Osteocyte (in vitro differentiated cells): ENCODE results near the gene CACNA1H. TPM values are rescaled to one million over a fixed set of nuclear protein-coding genes. Genes with fewer than 3 reads are reported as not detected.

Source experiments
- DNase-seq: peaks from one replicate; pipeline ENCODE4 v3.0.0; 2021; ENCODE audit warnings: mixed read lengths; ENCODE audit not compliant: unreplicated experiment; ENCODE audit errors: extremely low spot score
- H3K27ac Mint-ChIP-seq: one replicate; pipeline ENCODE4 v1.8.0; 2021; ENCODE audit warnings: mild to moderate bottlenecking, mixed read lengths; ENCODE audit not compliant: unreplicated experiment
- H3K27me3 Mint-ChIP-seq: one replicate; pipeline ENCODE4 v1.8.0; 2021; ENCODE audit warnings: mixed read lengths; ENCODE audit not compliant: unreplicated experiment
- H3K36me3 Mint-ChIP-seq: one replicate; pipeline ENCODE4 v1.8.0; 2021; ENCODE audit warnings: mixed read lengths; ENCODE audit not compliant: unreplicated experiment
- H3K4me1 Mint-ChIP-seq: one replicate; pipeline ENCODE4 v1.8.0; 2021; ENCODE audit warnings: mixed read lengths; ENCODE audit not compliant: unreplicated experiment
- H3K4me3 Mint-ChIP-seq: one replicate; pipeline ENCODE4 v1.8.0; 2021; ENCODE audit warnings: mild to moderate bottlenecking, moderate library complexity, mixed read lengths; ENCODE audit not compliant: unreplicated experiment
- H3K9me3 Mint-ChIP-seq: one replicate; pipeline ENCODE4 v1.8.0; 2021; ENCODE audit warnings: mixed read lengths; ENCODE audit not compliant: unreplicated experiment
- total RNA-seq: library from RNA; stranded (reverse); gene quantifications from 2 replicates; pipeline ENCODE4 v1.2.1, GENCODE V29; 2021
- TF ChIP-seq, protein P1 (sequence below): fragments of 200-600 bp; sonication (generic); IDR thresholded peaks from 2 replicates; pipeline ENCODE4 v1.5.0; 2021; ENCODE audit warnings: antibody characterized with exemption, mild to moderate bottlenecking, moderate library complexity

Gene CACNA1H
- total RNA-seq, 1 donor from 2014 or later: 21.2 TPM

GRCh38 chr16:1155353-1156054 is 2.6 kb downstream of the CACNA1H start:
- Mint-ChIP-seq H3K4me1 (peaks cover 19% of the 10 kb centered on the region), H3K36me3 (no peaks in the 10 kb centered on the region), H3K9me3 (no peaks in the 10 kb centered on the region), H3K27me3 (peaks cover 2% of the 10 kb centered on the region), H3K4me3 (no peak overlapping the region), H3K27ac (no peak overlapping the region)
- TF ChIP-seq, protein P1, sequence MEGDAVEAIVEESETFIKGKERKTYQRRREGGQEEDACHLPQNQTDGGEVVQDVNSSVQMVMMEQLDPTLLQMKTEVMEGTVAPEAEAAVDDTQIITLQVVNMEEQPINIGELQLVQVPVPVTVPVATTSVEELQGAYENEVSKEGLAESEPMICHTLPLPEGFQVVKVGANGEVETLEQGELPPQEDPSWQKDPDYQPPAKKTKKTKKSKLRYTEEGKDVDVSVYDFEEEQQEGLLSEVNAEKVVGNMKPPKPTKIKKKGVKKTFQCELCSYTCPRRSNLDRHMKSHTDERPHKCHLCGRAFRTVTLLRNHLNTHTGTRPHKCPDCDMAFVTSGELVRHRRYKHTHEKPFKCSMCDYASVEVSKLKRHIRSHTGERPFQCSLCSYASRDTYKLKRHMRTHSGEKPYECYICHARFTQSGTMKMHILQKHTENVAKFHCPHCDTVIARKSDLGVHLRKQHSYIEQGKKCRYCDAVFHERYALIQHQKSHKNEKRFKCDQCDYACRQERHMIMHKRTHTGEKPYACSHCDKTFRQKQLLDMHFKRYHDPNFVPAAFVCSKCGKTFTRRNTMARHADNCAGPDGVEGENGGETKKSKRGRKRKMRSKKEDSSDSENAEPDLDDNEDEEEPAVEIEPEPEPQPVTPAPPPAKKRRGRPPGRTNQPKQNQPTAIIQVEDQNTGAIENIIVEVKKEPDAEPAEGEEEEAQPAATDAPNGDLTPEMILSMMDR: no peak
- DNase-seq: no peak

- no peak overlapping the region for H3K4me3 Mint-ChIP-seq
- TF ChIP-seq, protein P1: no peak
- H3K4me1 Mint-ChIP-seq: peaks cover 17% of the 10 kb centered on the region
- H3K9me3 Mint-ChIP-seq: no peaks in the 10 kb centered on the region
- no peaks in the 10 kb centered on the region for H3K36me3 Mint-ChIP-seq
- H3K27ac Mint-ChIP-seq: no peak overlapping the region
- H3K27me3 Mint-ChIP-seq: no peaks in the 10 kb centered on the region
- DNase-seq: no peak
These were observed 3.4 kb downstream of the CACNA1H start for GRCh38 chr16:1156055-1156982.

DNA sequence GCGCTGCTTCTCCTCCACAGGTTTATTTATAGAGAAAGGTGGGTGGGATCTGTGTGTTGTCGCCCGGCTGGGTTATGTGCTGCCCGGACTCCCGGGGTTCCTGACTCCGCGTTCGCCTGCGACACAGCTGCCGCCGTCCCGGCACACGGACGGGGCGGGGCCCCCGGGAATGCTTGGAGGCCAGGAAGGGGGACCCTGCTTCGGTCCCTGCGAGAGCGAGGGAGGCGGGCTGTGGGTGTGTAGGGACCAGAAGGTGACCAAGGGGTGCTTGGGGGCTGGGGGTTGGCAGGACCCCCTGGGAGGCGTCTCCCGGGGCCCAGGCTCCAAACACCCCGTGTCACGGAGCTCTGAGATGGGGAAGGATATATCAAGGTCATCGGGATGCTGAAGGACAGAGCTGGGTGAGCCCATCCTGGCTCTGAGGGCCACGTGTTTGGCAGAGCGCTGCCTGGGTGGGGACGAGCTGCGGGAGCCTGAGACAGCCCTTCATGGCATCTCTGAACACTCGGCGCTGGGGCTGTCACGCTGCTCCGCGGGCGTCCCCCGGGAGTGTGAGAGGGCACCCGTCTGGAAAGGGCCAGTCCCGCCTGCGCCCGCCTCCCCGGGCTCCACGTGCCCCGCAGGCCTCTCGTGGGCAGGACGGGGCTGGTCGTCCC is 4.2 kb downstream of the CACNA1H start:
- no peaks in the 10 kb centered on the region for H3K27me3 Mint-ChIP-seq
- no peaks in the 10 kb centered on the region for H3K36me3 Mint-ChIP-seq
- H3K4me1 Mint-ChIP-seq: peaks cover 17% of the 10 kb centered on the region
- DNase-seq: no peak
- no peak overlapping the region for H3K27ac Mint-ChIP-seq
- H3K9me3 Mint-ChIP-seq: no peaks in the 10 kb centered on the region
- TF ChIP-seq, protein P1: no peak
- no peak overlapping the region for H3K4me3 Mint-ChIP-seq

GRCh38 chr16:1157639-1158455 is 4.9 kb downstream of the CACNA1H start:
- H3K27me3 Mint-ChIP-seq: no peaks in the 10 kb centered on the region
- no peak overlapping the region for H3K27ac Mint-ChIP-seq
- DNase-seq: no peak
- H3K4me3 Mint-ChIP-seq: no peak overlapping the region
- no peaks in the 10 kb centered on the region for H3K9me3 Mint-ChIP-seq
- no peaks in the 10 kb centered on the region for H3K36me3 Mint-ChIP-seq
- H3K4me1 Mint-ChIP-seq: peaks cover 17% of the 10 kb centered on the region
- TF ChIP-seq, protein P1: no peak
